GM18526 (cell line): ENCODE measurements around the gene RUNX2.

Source experiments
- POLR2A ChIP-seq: IDR thresholded peaks from 3 replicates; pipeline ENCODE4 v1.6.1; 2011; ENCODE audit not compliant: insufficient read length; ENCODE audit errors: extremely low read depth

RUNX2 gene

DNA sequence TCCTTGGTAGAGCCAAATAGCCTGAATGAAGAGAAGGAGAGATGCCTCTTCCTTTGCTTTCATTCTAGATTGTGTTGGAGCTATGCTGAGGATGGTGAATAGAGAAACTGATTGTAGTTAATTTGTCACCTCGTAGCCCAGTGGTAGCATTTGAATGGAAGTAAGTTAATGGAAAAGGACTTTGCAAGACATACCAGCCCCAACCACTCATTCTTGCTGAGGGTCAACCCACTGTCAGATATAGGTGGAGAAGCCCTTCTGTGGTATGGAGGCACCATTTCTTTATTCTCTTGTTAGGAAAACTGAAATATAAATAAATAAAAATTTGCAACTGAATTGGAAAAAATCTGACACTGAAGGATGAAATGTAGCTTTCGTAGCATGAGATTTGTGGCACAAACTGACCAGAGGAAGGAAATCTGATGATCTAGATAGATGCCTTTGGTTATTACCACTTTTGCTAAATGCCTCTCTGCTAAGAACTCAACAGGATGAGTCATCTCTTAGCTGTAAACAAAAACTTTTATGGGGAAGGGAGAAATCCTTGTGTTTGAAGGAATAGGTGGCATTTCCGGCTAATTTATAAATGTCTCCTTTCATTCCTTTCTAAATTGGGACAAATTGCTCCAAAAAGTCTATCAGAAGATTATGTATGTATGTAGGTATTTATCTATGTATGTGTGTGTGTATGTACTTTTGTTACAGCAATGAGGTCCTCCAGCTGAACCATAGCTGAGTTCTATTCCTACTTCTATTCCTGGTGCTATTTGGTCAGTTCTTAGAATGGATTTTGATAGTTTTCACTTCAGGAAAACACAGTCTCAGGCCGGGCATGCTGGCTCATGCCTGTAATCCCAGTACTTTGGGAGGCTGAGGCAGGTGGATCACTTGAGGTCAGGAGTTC lies 126.1 kb downstream of the RUNX2 start:
- no peak for TF ChIP-seq POLR2A

DNA sequence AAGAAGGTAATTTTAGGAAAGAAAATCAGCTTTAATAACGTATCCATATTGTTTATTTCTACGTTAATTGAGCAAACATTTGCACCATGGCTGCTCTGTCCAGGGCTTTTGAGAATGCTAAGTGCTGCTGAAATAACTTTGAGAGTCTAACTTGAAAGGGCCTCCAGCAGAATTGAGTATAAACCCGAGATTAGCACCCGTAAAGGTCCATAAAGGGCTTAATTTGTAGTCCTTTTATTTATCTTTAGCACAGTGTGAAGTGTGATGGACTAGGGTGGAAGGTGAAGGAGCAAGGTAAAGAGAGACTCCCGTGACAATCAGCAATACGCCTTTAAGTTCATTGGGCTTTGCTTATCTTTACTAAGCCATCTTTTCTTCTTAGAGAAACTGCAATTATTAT lies 127.3 kb downstream of the RUNX2 start:
- TF ChIP-seq POLR2A, result no peak

DNA sequence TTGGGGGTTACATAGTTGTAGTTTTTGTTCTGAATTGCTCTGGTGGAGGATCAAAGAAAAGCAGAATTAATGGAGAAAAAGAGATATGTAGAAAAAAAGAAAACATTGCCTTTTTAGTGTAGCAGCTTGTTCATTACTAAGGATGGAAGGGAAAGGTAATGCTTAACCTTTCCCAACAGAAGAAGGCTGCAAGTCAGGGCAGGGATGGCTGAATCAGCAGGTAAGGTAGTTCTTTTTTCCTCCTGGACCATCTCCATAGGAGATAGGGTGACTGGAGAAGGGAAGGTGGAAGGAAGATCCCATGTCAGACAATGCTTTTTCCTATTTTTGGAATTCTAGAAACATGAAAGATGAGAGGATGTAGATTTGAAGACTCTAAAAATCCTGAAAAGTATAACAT lies 129.0 kb downstream of the RUNX2 start:
- no peak for TF ChIP-seq POLR2A

- TF ChIP-seq POLR2A, result no peak
These were observed 130.5 kb downstream of the RUNX2 start for GRCh38 chr6:45458672-45459071.

DNA sequence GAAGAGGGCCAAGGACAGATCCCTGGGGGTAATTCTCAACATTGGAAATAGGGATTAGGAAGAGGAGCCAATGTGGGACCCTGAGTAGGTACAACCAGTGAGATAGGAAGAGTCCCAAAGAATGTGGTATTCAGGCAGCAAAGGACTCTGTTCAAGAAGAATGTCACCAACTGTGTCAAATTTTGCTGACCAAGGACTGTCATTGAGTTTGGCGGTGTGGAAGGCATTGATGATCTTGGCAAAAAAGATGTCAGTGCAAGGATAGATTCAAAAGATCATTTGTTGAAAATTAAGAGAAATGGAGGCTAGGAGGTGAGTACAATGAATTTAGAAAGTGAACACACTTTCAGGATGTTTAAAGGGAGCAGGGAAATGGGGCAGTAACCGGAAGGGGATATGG lies 132.0 kb downstream of the RUNX2 start:
- TF ChIP-seq POLR2A, result no peak

DNA sequence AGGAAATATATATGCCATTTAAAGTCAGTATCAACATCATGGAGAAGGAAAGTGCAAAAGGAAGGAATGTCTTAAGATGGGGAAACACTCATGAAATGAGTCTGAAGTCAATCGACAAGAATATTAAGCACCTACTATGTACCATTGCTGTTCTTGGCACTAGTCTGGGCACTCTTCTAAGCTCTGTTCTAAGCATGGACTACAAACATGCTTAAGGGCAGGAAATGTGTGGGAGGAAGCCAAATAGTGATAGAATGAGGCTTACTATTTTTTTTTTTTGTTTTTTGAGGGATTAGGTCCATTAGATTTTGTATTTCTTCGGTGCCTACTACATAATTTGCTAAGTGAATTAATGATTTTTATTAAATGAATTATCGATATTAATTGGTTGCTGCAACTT lies 133.4 kb downstream of the RUNX2 start:
- no peak for TF ChIP-seq POLR2A

DNA sequence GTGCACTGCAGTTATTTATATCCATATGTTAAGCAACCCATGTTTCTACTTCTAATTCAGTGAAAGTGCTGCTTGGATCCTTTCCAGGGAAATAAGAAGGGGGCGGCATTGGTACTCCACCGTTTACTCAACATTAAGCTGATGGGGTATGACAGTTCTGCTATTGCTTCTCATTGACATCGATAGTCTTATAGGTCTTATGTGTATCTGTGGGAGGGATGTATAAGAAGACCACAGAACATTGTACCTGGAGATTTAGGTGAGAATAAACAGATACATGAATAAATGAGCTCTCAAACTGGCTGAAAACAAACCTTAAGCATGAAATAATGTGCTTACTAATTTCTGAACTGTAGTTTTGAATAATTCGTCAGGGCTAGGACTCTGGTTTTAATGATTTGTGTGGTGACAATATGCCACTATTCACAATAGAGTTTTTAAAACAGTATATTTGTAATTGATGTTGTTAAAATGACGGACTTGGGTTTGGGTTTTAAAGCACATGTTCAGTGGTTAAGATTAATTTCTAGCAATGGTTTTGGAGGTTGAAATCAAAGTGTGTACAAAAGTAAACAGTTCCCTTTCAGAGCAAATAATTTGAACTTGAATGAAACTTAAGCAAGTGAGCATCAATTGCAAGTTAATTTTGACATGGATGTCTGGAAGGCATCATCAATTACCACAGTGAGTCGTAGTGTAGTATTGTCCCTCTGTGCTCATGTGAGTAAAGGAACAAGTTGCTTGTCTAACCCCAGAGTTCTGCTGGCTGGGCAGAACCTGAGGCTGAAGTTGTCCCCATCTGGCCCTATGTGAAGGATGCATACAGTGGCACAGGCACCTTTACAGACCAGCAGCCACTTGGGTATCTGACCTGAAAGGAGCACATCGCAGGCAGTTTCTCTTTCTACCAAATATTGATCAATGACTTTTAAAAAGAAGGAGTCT lies 134.3 kb downstream of the RUNX2 start:
- TF ChIP-seq POLR2A, result no peak

GRCh38 chr6:45464685-45465084 lies 136.6 kb downstream of the RUNX2 start:
- TF ChIP-seq POLR2A, result no peak

- TF ChIP-seq POLR2A, result no peak
These were observed 138.6 kb downstream of the RUNX2 start for GRCh38 chr6:45466686-45467085.

- no peak for TF ChIP-seq POLR2A
These were observed 139.7 kb downstream of the RUNX2 start for GRCh38 chr6:45467853-45468252.

DNA sequence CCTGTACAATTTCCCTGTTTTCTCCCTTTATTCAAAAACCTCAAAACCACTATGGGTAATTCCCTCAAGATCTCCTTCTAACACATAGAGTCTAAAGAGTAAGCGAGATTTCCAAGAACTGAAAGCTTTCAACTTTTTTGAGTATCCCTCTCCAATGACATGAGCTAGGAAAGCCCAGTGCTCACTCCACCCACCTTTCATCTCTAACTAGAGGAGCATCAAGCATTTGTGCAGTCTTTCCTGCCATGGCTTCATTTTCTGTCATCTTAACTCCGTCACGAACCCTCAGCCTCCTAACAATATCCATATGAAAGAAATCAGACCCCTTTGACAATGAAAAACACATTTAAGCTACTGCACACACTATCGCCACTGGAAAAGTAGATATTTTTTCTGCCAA lies 141.5 kb downstream of the RUNX2 start:
- TF ChIP-seq POLR2A, result no peak

DNA sequence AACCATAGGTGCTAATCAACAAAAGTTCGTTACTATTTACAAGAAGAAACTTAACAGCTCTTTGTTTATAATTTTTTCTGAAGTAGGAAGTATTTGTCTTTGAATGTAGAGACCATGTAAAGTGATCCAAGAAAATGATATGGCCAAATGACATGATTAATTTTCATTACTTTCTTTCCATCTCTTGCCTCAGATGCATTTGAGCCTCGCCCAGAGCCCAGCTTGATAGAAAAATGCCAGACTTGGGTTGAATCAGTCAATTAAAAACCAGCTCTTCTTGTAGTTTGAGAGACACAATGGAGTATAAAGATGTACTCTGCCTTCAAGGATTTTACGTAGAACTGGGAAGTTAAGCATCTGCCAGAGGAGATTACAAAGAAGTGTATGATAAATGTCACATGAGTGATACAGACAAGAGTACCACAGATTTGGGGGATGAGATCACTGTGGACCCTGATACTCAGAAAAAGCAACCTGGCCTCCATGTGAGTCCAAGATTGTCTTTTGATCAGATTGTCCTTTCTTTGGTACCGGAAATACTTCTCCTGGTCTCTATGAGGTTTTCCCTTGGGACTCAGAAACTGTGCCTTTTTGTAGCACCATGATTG lies 142.1 kb downstream of the RUNX2 start:
- TF ChIP-seq POLR2A, result no peak

GRCh38 chr6:45472382-45472781 lies 144.3 kb downstream of the RUNX2 start:
- no peak for TF ChIP-seq POLR2A

DNA sequence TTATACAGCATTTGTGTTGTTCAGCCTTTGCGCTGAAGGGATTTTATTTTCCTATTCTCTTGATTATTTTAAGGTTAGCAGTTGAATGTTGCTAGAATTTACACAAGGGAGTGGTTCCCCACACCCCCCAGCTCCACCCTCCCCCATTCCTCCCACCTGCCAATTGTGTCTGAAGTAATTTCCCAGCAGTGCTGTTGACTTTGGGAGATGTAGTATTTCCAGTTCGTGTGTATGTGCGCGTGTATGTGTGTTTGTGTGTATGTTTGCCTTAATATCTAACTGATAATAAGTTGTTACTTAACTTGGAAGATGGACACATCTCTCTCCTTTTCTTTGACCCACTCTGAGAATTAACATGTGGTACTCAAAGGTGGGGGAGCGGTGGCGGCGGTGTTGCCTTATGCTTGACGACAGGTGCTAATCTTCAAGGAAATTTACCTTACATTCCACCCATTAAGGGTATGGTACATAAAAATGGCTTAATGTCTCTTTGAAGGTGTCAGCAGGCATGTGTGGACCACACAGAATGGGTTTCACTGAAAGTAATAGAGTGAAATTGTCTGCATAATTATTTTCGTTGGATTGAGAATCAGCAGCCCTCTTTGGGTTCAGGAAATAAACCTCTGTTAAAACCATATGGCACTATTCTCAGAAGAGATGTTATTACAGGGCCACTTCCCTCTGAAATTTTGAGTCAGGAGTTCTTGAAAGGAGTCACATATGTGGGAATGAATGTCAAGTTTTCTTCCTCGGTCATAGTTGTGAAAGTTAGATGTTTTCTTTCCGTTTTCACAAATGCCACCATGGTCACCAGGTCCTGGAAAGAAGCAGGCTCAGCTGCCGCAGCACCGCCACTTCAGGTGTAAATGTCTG lies 145.2 kb downstream of the RUNX2 start:
- TF ChIP-seq POLR2A, result no peak

GRCh38 chr6:45474376-45474775 lies 146.2 kb downstream of the RUNX2 start:
- no peak for TF ChIP-seq POLR2A
